ENCODE measurements around the gene PEX5. TPM values are rescaled to one million over a fixed set of nuclear protein-coding genes. Genes with fewer than 3 reads are reported as not detected.

PEX5 gene
- total RNA-seq, 1 donor from 2014 or later, result 50.2 TPM

GRCh38 chr12:7259060-7259459 lies 69.6 kb downstream of the PEX5 start:
- Mint-ChIP-seq H3K4me3 (no peak overlapping the region), H3K9me3 (no peaks in the 10 kb centered on the region), H3K4me1 (ENCODE audit: unreplicated experiment) (no peaks in the 10 kb centered on the region), H3K27ac (no peak overlapping the region), H3K36me3 (no peaks in the 10 kb centered on the region), H3K27me3 (peaks cover 26% of the 10 kb centered on the region)
- no peak for DNase-seq (ENCODE audit: extremely low spot score, unreplicated experiment)
- TF ChIP-seq, protein P1, sequence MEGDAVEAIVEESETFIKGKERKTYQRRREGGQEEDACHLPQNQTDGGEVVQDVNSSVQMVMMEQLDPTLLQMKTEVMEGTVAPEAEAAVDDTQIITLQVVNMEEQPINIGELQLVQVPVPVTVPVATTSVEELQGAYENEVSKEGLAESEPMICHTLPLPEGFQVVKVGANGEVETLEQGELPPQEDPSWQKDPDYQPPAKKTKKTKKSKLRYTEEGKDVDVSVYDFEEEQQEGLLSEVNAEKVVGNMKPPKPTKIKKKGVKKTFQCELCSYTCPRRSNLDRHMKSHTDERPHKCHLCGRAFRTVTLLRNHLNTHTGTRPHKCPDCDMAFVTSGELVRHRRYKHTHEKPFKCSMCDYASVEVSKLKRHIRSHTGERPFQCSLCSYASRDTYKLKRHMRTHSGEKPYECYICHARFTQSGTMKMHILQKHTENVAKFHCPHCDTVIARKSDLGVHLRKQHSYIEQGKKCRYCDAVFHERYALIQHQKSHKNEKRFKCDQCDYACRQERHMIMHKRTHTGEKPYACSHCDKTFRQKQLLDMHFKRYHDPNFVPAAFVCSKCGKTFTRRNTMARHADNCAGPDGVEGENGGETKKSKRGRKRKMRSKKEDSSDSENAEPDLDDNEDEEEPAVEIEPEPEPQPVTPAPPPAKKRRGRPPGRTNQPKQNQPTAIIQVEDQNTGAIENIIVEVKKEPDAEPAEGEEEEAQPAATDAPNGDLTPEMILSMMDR (conservative IDR thresholded peaks at IDR 0.05), result no peak

Other genes with a start within 250 kb of the PEX5 start
- gene RNU7-1, start 245.9 kb upstream of the PEX5 start, total RNA-seq (ENCODE audit: low replicate concordance), result not detected in 2 replicates
- 220 and 275 TPM in 2 replicates for gene C12orf57, start 245.7 kb upstream of the PEX5 start, total RNA-seq (ENCODE audit: low replicate concordance)
- gene PTPN6, start 238.3 kb upstream of the PEX5 start, total RNA-seq (ENCODE audit: low replicate concordance), result 15.6 and 61.0 TPM in 2 replicates
- 252 and 377 TPM in 2 replicates for gene PHB2, start 219.0 kb upstream of the PEX5 start, total RNA-seq (ENCODE audit: low replicate concordance)
- 46.5 and 108 TPM in 2 replicates for gene EMG1, start 218.8 kb upstream of the PEX5 start, total RNA-seq (ENCODE audit: low replicate concordance)
- 34.4 and 79.0 TPM in 2 replicates for gene LPCAT3, start 171.2 kb upstream of the PEX5 start, total RNA-seq (ENCODE audit: low replicate concordance)
- gene C1S, start 129.0 kb upstream of the PEX5 start, total RNA-seq (ENCODE audit: low replicate concordance), result 2.7 and 3.1 TPM in 2 replicates
- 5.4 and 6.5 TPM in 2 replicates for gene C1R, start 97.2 kb upstream of the PEX5 start, total RNA-seq (ENCODE audit: low replicate concordance)
- 32.4 and 58.0 TPM in 2 replicates for gene C1RL, start 80.5 kb upstream of the PEX5 start, total RNA-seq (ENCODE audit: low replicate concordance)
- 1.0 and 1.2 TPM in 2 replicates for gene RBP5, start 60.8 kb upstream of the PEX5 start, total RNA-seq (ENCODE audit: low replicate concordance)
- 51.6 and 80.7 TPM in 2 replicates for gene CLSTN3, start 59.3 kb upstream of the PEX5 start, total RNA-seq (ENCODE audit: low replicate concordance)
- gene ACSM4, start 114.4 kb downstream of the PEX5 start, total RNA-seq (ENCODE audit: low replicate concordance), result not detected in 2 replicates